ENCODE results near the gene MRPS15. TPM values are rescaled to one million over a fixed set of nuclear protein-coding genes. Genes with fewer than 3 reads are reported as not detected.

MRPS15 gene
- total RNA-seq, 1 donor from 2014 or later, result 119 TPM

Other genes with a start within 250 kb of the MRPS15 start
- gene THRAP3, start 239.9 kb downstream of the MRPS15 start, total RNA-seq, result 67.9 TPM
- 1.1 TPM for gene SH3D21, start 158.0 kb downstream of the MRPS15 start, total RNA-seq
- gene EVA1B, start 140.7 kb downstream of the MRPS15 start, total RNA-seq, result 10.8 TPM
- 78.4 TPM for gene STK40, start 78.5 kb downstream of the MRPS15 start, total RNA-seq
- gene LSM10, start 66.5 kb downstream of the MRPS15 start, total RNA-seq, result 58.7 TPM
- gene OSCP1, start 13.9 kb downstream of the MRPS15 start, total RNA-seq, result 3.8 TPM
- 6.4 TPM for gene CSF3R, start 18.5 kb upstream of the MRPS15 start, total RNA-seq

All from left ventricle myocardium superior (tissue), 1 donor.